ENCODE results near the gene SLC15A1.

The SLC15A1 gene

GRCh38 chr13:98752467-98753290, at the start of gene SLC15A1:
Gene SLC15A1 (minus strand): TSS chr13:98752672. CDS start chr13:98752598, 74 bp downstream.
- Histone ChIP-seq H3K36me3 (ENCODE audit: control insufficient read depth, insufficient read depth, low read length) (no peaks in the 10 kb centered on the region), H3K9ac (ENCODE audit: low read length) (peak within 1 kb of the TSS; percentile 48), H3K4me3 (ENCODE audit: low read length) (peak within 1 kb of the TSS; percentile 15), H3K27me3 (ENCODE audit: control insufficient read depth, insufficient read depth, low read length) (peaks cover 27% of the 10 kb centered on the region), H3K9me3 (ENCODE audit: control insufficient read depth, low read length) (no peaks in the 10 kb centered on the region), H3K4me1 (ENCODE audit: control insufficient read depth, insufficient read depth, low read length) (peaks cover 15% of the 10 kb centered on the region)

GRCh38 chr13:98801626-98802418, 49.4 kb upstream of the SLC15A1 start:
- Histone ChIP-seq H3K9ac (ENCODE audit: low read length) (no peak overlapping the region), H3K4me1 (ENCODE audit: control insufficient read depth, insufficient read depth, low read length) (peaks cover 11% of the 10 kb centered on the region), H3K36me3 (ENCODE audit: control insufficient read depth, insufficient read depth, low read length) (peaks cover 6% of the 10 kb centered on the region), H3K27me3 (ENCODE audit: control insufficient read depth, insufficient read depth, low read length) (no peaks in the 10 kb centered on the region), H3K4me3 (ENCODE audit: low read length) (no peak overlapping the region), H3K9me3 (ENCODE audit: control insufficient read depth, low read length) (no peaks in the 10 kb centered on the region)

- peaks cover 11% of the 10 kb centered on the region for H3K4me1 ChIP-seq (ENCODE audit: control insufficient read depth, insufficient read depth, low read length)
- no peaks in the 10 kb centered on the region for H3K27me3 ChIP-seq (ENCODE audit: control insufficient read depth, insufficient read depth, low read length)
- peaks cover 6% of the 10 kb centered on the region for H3K36me3 ChIP-seq (ENCODE audit: control insufficient read depth, insufficient read depth, low read length)
- H3K4me3 ChIP-seq (ENCODE audit: low read length): no peak overlapping the region
- no peak overlapping the region for H3K9ac ChIP-seq (ENCODE audit: low read length)
- no peaks in the 10 kb centered on the region for H3K9me3 ChIP-seq (ENCODE audit: control insufficient read depth, low read length)
These were observed 47.6 kb upstream of the SLC15A1 start for GRCh38 chr13:98800078-98800477.

GRCh38 chr13:98798849-98799645, 46.6 kb upstream of the SLC15A1 start:
- Histone ChIP-seq H3K36me3 (ENCODE audit: control insufficient read depth, insufficient read depth, low read length) (no peaks in the 10 kb centered on the region), H3K9ac (ENCODE audit: low read length) (no peak overlapping the region), H3K9me3 (ENCODE audit: control insufficient read depth, low read length) (no peaks in the 10 kb centered on the region), H3K27me3 (ENCODE audit: control insufficient read depth, insufficient read depth, low read length) (no peaks in the 10 kb centered on the region), H3K4me1 (ENCODE audit: control insufficient read depth, insufficient read depth, low read length) (peaks cover 11% of the 10 kb centered on the region), H3K4me3 (ENCODE audit: low read length) (no peak overlapping the region)

GRCh38 chr13:98797456-98797855, 45.0 kb upstream of the SLC15A1 start:
- no peak overlapping the region for H3K4me3 ChIP-seq (ENCODE audit: low read length)
- H3K27me3 ChIP-seq (ENCODE audit: control insufficient read depth, insufficient read depth, low read length): no peaks in the 10 kb centered on the region
- no peak overlapping the region for H3K9ac ChIP-seq (ENCODE audit: low read length)
- peaks cover 2% of the 10 kb centered on the region for H3K4me1 ChIP-seq (ENCODE audit: control insufficient read depth, insufficient read depth, low read length)
- H3K9me3 ChIP-seq (ENCODE audit: control insufficient read depth, low read length): no peaks in the 10 kb centered on the region
- H3K36me3 ChIP-seq (ENCODE audit: control insufficient read depth, insufficient read depth, low read length): no peaks in the 10 kb centered on the region

- H3K4me3 ChIP-seq (ENCODE audit: low read length): no peak overlapping the region
- H3K4me1 ChIP-seq (ENCODE audit: control insufficient read depth, insufficient read depth, low read length): no peaks in the 10 kb centered on the region
- no peaks in the 10 kb centered on the region for H3K9me3 ChIP-seq (ENCODE audit: control insufficient read depth, low read length)
- no peak overlapping the region for H3K9ac ChIP-seq (ENCODE audit: low read length)
- no peaks in the 10 kb centered on the region for H3K27me3 ChIP-seq (ENCODE audit: control insufficient read depth, insufficient read depth, low read length)
- H3K36me3 ChIP-seq (ENCODE audit: control insufficient read depth, insufficient read depth, low read length): no peaks in the 10 kb centered on the region
These were observed 44.3 kb upstream of the SLC15A1 start for GRCh38 chr13:98796798-98797197.

GRCh38 chr13:98796191-98796590, 43.7 kb upstream of the SLC15A1 start:
- no peaks in the 10 kb centered on the region for H3K9me3 ChIP-seq (ENCODE audit: control insufficient read depth, low read length)

GRCh38 chr13:98795220-98795619, 42.7 kb upstream of the SLC15A1 start:
- Histone ChIP-seq H3K4me3 (ENCODE audit: low read length) (no peak overlapping the region), H3K9me3 (ENCODE audit: control insufficient read depth, low read length) (no peaks in the 10 kb centered on the region), H3K4me1 (ENCODE audit: control insufficient read depth, insufficient read depth, low read length) (no peaks in the 10 kb centered on the region), H3K27me3 (ENCODE audit: control insufficient read depth, insufficient read depth, low read length) (no peaks in the 10 kb centered on the region), H3K9ac (ENCODE audit: low read length) (no peak overlapping the region), H3K36me3 (ENCODE audit: control insufficient read depth, insufficient read depth, low read length) (no peaks in the 10 kb centered on the region)

More at GRCh38 chr13:98796191-98796590, 43.7 kb upstream of the SLC15A1 start:
- Histone ChIP-seq H3K4me3 (ENCODE audit: low read length) (no peak overlapping the region), H3K4me1 (ENCODE audit: control insufficient read depth, insufficient read depth, low read length) (no peaks in the 10 kb centered on the region), H3K9ac (ENCODE audit: low read length) (no peak overlapping the region), H3K36me3 (ENCODE audit: control insufficient read depth, insufficient read depth, low read length) (no peaks in the 10 kb centered on the region), H3K27me3 (ENCODE audit: control insufficient read depth, insufficient read depth, low read length) (no peaks in the 10 kb centered on the region)

- Histone ChIP-seq H3K9ac (ENCODE audit: low read length) (no peak overlapping the region), H3K9me3 (ENCODE audit: control insufficient read depth, low read length) (no peaks in the 10 kb centered on the region), H3K36me3 (ENCODE audit: control insufficient read depth, insufficient read depth, low read length) (no peaks in the 10 kb centered on the region), H3K4me1 (ENCODE audit: control insufficient read depth, insufficient read depth, low read length) (no peaks in the 10 kb centered on the region), H3K27me3 (ENCODE audit: control insufficient read depth, insufficient read depth, low read length) (no peaks in the 10 kb centered on the region), H3K4me3 (ENCODE audit: low read length) (no peak overlapping the region)
These were observed 42.0 kb upstream of the SLC15A1 start for GRCh38 chr13:98794498-98794897.

- Histone ChIP-seq H3K9me3 (ENCODE audit: control insufficient read depth, low read length) (no peaks in the 10 kb centered on the region), H3K4me1 (ENCODE audit: control insufficient read depth, insufficient read depth, low read length) (no peaks in the 10 kb centered on the region), H3K27me3 (ENCODE audit: control insufficient read depth, insufficient read depth, low read length) (no peaks in the 10 kb centered on the region), H3K36me3 (ENCODE audit: control insufficient read depth, insufficient read depth, low read length) (no peaks in the 10 kb centered on the region), H3K4me3 (ENCODE audit: low read length) (no peak overlapping the region), H3K9ac (ENCODE audit: low read length) (no peak overlapping the region)
These were observed 40.5 kb upstream of the SLC15A1 start for GRCh38 chr13:98792785-98793495.

GRCh38 chr13:98792321-98792720, 39.8 kb upstream of the SLC15A1 start:
- Histone ChIP-seq H3K36me3 (ENCODE audit: control insufficient read depth, insufficient read depth, low read length) (no peaks in the 10 kb centered on the region), H3K4me3 (ENCODE audit: low read length) (no peak overlapping the region), H3K27me3 (ENCODE audit: control insufficient read depth, insufficient read depth, low read length) (peaks cover 3% of the 10 kb centered on the region), H3K9ac (ENCODE audit: low read length) (no peak overlapping the region), H3K4me1 (ENCODE audit: control insufficient read depth, insufficient read depth, low read length) (no peaks in the 10 kb centered on the region), H3K9me3 (ENCODE audit: control insufficient read depth, low read length) (no peaks in the 10 kb centered on the region)
